Natural killer cell (primary cell): ENCODE measurements around the gene GARIN5A. TPM values are rescaled to one million over a fixed set of nuclear protein-coding genes. Genes with fewer than 3 reads are reported as not detected.

ENCODE experiments used
- ATAC-seq, 3 donors: fragments of 150-1000 bp in 2 of 3; fragments of 200-7000 bp in 1 of 3; cut with Tn5 transposase; 1 replicate in 1 of 3; 2 replicates in 2 of 3; pipeline ENCODE4 v1.10.0; 2021; ENCODE audit warnings: mild to moderate bottlenecking in 2 of 3, moderate library complexity in 2 of 3
- DNase-seq, 2 donors: peaks; one replicate each; pipeline versions ENCODE4 v3.0.0 to v3.0.0-alpha.2; 2013 to 2021; ENCODE audit warnings: mixed read lengths in 1 of 2
- H3K27ac ChIP-seq: one replicate; pipeline ENCODE4 v1.5.1; 2013; ENCODE audit warnings: mild to moderate bottlenecking, low read length
- H3K27me3 ChIP-seq: one replicate; pipeline ENCODE4 v1.6.1; 2013; ENCODE audit warnings: low read length; ENCODE audit not compliant: control insufficient read depth, insufficient read depth
- H3K36me3 ChIP-seq: one replicate; pipeline ENCODE4 v1.6.1; 2013; ENCODE audit warnings: low read length; ENCODE audit not compliant: control insufficient read depth, insufficient read depth
- H3K4me1 ChIP-seq: one replicate; pipeline ENCODE4 v1.6.1; 2013; ENCODE audit warnings: low read length; ENCODE audit not compliant: control insufficient read depth, insufficient read depth
- H3K4me3 ChIP-seq: one replicate; pipeline ENCODE4 v1.5.1; 2013; ENCODE audit warnings: low read length
- H3K9me3 ChIP-seq: one replicate; pipeline ENCODE4 v1.6.1; 2013; ENCODE audit warnings: low read length; ENCODE audit not compliant: control insufficient read depth, insufficient read depth
- H3K27ac Mint-ChIP-seq, 2 donors: one replicate each; pipeline ENCODE4 v1.8.0; 2022; ENCODE audit warnings: mild to moderate bottlenecking in 2 of 2, mixed read lengths in 2 of 2, moderate library complexity in 1 of 2
- H3K27me3 Mint-ChIP-seq, 2 donors: one replicate each; pipeline ENCODE4 v1.8.0; 2022; ENCODE audit warnings: low read depth in 2 of 2, mixed read lengths in 2 of 2
- H3K36me3 Mint-ChIP-seq: one replicate; pipeline ENCODE4 v1.8.0; 2022; ENCODE audit warnings: mixed read lengths
- H3K4me1 Mint-ChIP-seq, 2 donors: one replicate each; pipeline ENCODE4 v1.8.0; 2022; ENCODE audit warnings: mixed read lengths in 2 of 2
- H3K4me3 Mint-ChIP-seq: one replicate; pipeline ENCODE4 v1.8.0; 2022; ENCODE audit warnings: mild to moderate bottlenecking, moderate library complexity, mixed read lengths
- H3K9me3 Mint-ChIP-seq, 2 donors: one replicate each; pipeline ENCODE4 v1.8.0; 2022; ENCODE audit warnings: mixed read lengths in 2 of 2
- WGBS: methylation state at CpG from one replicate; pipeline ENCODE4 v1.1.7; 2013; ENCODE audit warnings: missing lambda C conversion rate; ENCODE audit not compliant: insufficient coverage; 5-methylcytosine and 5-hydroxymethylcytosine counted together
- intact Hi-C: fragments of 100-400 bp; cut with micrococcal nuclease; formaldehyde crosslinking; loops from one replicate; pipeline ENCODE4 v1.14.2; 2022
- total RNA-seq, 4 donors: library from RNA; stranded (reverse); fragments of 120-200 nt in 1 of 4; gene quantifications; one replicate each; pipeline versions ENCODE4 v1.2.3 to v1.2.4, GENCODE V29; 2013 to 2022
- TF ChIP-seq, protein P1 (sequence below): fragments of 200-600 bp; IDR thresholded peaks from one replicate; pipeline ENCODE4 v1.8.0; 2022; ENCODE audit warnings: antibody characterized with exemption

The GARIN5A gene
- total RNA-seq, 3 donors from 2014 or later (not counting 1 experiment from before 2014, with no cell fraction given) = 0.59 TPM; not detected in 2

DNA sequence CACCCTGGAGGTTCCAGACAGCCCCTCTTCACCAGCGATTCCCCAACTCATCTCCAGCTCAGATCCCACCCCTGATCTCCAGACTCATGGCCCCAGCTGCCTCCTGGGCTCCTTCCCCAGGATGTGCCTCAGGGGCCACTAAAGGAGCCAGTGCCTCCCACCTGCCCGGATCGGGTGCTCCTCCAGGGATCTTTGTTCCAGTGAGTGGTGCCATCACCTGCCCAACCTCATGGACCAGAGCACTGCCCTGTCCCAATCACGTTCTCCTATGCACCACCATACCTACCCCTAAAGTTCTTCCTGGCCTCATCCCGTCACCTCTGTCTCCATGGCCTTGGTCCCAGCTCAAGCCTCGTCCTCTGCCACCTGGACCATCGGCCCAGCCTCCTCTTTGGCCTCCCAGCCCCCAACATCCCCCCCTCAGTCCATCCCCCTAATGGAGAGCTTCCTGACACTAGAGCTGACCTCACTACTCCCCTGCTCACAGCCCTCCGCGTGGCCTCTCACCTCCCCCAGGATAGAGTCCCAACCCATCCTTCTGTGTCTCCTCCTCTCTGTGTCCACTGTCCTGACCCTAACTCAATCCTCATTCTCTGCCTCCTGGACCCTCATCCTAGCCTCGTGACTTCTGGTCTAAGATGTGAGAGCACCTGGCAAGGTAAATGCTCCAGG, 8.8 kb upstream of the GARIN5A start:
- 90% methylated on average over 10 of the region's 10 CpGs for WGBS
- Mint-ChIP-seq H3K4me1 (peaks cover 5 to 30% of the 10 kb centered on the region in 2 donors), H3K27ac (peak overlapping the region; percentile 29 to 59), H3K9me3 (no peaks in the 10 kb centered on the region), H3K27me3 (no peaks in the 10 kb centered on the region), H3K36me3 (no peaks in the 10 kb centered on the region), H3K4me3 (no peak overlapping the region)
- no peak overlapping the region for H3K4me3 ChIP-seq
- peaks cover 17% of the 10 kb centered on the region for H3K36me3 ChIP-seq
- intact Hi-C loops = no loop called here
- DNase-seq = no peak
- no peaks in the 10 kb centered on the region for H3K9me3 ChIP-seq
- TF ChIP-seq, protein P1, sequence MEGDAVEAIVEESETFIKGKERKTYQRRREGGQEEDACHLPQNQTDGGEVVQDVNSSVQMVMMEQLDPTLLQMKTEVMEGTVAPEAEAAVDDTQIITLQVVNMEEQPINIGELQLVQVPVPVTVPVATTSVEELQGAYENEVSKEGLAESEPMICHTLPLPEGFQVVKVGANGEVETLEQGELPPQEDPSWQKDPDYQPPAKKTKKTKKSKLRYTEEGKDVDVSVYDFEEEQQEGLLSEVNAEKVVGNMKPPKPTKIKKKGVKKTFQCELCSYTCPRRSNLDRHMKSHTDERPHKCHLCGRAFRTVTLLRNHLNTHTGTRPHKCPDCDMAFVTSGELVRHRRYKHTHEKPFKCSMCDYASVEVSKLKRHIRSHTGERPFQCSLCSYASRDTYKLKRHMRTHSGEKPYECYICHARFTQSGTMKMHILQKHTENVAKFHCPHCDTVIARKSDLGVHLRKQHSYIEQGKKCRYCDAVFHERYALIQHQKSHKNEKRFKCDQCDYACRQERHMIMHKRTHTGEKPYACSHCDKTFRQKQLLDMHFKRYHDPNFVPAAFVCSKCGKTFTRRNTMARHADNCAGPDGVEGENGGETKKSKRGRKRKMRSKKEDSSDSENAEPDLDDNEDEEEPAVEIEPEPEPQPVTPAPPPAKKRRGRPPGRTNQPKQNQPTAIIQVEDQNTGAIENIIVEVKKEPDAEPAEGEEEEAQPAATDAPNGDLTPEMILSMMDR = no peak
- no peaks in the 10 kb centered on the region for H3K27me3 ChIP-seq
- ATAC-seq = no peak
- H3K4me1 ChIP-seq = no peaks in the 10 kb centered on the region
- no peak overlapping the region for H3K27ac ChIP-seq

DNA sequence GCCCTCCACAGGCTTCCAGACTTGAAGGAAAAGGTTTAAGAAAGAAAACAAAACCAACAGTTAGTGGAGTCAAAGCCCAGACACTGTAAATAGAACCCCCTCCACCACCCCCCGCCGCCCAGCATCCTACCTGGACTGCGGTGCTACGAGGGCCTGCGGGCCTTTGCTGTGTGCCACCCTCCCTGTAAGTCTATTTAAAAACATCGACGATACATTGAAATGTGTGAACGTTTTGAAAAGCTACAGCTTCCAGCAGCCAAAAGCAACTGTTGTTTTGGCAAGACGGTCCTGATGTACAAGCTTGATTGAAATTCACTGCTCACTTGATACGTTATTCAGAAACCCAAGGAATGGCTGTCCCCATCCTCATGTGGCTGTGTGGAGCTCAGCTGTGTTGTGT, 6.3 kb upstream of the GARIN5A start:
- Mint-ChIP-seq H3K9me3 (no peaks in the 10 kb centered on the region), H3K36me3 (no peaks in the 10 kb centered on the region), H3K4me1 (peaks cover 11 to 34% of the 10 kb centered on the region in 2 donors), H3K4me3 (no peak overlapping the region), H3K27ac (no peak overlapping the region), H3K27me3 (no peaks in the 10 kb centered on the region)
- H3K4me1 ChIP-seq = peaks cover 6% of the 10 kb centered on the region
- TF ChIP-seq, protein P1 = no peak
- ATAC-seq (no peak), DNase-seq (no peak)
- no peaks in the 10 kb centered on the region for H3K9me3 ChIP-seq
- no peak overlapping the region for H3K4me3 ChIP-seq
- intact Hi-C loops = no loop called here
- 96% methylated on average over 10 of the region's 10 CpGs for WGBS
- H3K36me3 ChIP-seq = peaks cover 36% of the 10 kb centered on the region
- H3K27ac ChIP-seq = no peak overlapping the region
- no peaks in the 10 kb centered on the region for H3K27me3 ChIP-seq

DNA sequence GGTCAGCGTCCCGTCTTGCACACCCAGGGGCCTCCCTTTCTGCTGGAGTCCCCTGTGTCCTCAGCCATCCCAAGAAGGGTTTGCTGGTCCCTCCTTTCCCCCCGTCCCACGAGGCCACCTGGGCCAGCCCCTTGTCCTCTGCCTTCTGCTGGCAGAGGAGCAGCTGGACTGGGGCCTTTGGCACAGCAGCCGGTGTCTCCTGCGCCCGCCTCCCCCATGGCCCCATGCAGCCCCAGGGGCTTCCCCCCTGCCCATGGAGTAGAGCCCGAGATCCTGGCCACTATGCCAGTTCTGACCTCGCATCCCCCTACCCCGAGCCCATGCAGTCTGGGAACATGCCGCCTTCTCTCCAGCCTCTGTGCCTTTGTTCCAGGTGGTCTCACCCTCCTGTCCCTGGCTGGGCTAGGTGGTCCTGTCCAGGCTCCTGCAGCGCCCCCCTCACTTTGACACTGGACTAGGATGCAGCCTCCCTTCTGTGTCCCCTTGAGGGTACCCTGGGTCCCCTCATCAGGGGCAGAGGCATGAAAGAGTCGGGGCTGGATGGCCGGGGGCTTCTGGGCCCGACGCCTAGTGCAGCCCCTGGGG, 5.7 kb upstream of the GARIN5A start:
- H3K9me3 Mint-ChIP-seq = no peaks in the 10 kb centered on the region
- no peaks in the 10 kb centered on the region for H3K9me3 ChIP-seq
- intact Hi-C loops = no loop called here
- ATAC-seq (no peak), DNase-seq (no peak)
- no peak overlapping the region for H3K4me3 Mint-ChIP-seq
- H3K27me3 ChIP-seq = no peaks in the 10 kb centered on the region
- no peak overlapping the region for H3K4me3 ChIP-seq
- H3K4me1 Mint-ChIP-seq = peaks cover 16 to 34% of the 10 kb centered on the region in 2 donors
- no peaks in the 10 kb centered on the region for H3K36me3 Mint-ChIP-seq
- TF ChIP-seq, protein P1 = no peak
- H3K36me3 ChIP-seq = peaks cover 36% of the 10 kb centered on the region
- WGBS = 86% methylated on average over 16 of the region's 16 CpGs
- H3K27me3 Mint-ChIP-seq = no peaks in the 10 kb centered on the region
- no peak overlapping the region for H3K27ac Mint-ChIP-seq
- peaks cover 12% of the 10 kb centered on the region for H3K4me1 ChIP-seq
- no peak overlapping the region for H3K27ac ChIP-seq
